Endothelial cell of hepatic sinusoid (primary cell): ENCODE measurements around the gene SLC27A1.
"Not testable (repeated sequence)": the region's sequence is repeated elsewhere in the genome, so short reads cannot be mapped to it uniquely, and the experiment has no call there.

Experiments used
- in situ Hi-C: cut with HindIII; loops from 2 replicates; pipeline ENCODE4 v1.10.0; 2017; ENCODE audit warnings: low sequenced_read_pairs

Gene SLC27A1

DNA sequence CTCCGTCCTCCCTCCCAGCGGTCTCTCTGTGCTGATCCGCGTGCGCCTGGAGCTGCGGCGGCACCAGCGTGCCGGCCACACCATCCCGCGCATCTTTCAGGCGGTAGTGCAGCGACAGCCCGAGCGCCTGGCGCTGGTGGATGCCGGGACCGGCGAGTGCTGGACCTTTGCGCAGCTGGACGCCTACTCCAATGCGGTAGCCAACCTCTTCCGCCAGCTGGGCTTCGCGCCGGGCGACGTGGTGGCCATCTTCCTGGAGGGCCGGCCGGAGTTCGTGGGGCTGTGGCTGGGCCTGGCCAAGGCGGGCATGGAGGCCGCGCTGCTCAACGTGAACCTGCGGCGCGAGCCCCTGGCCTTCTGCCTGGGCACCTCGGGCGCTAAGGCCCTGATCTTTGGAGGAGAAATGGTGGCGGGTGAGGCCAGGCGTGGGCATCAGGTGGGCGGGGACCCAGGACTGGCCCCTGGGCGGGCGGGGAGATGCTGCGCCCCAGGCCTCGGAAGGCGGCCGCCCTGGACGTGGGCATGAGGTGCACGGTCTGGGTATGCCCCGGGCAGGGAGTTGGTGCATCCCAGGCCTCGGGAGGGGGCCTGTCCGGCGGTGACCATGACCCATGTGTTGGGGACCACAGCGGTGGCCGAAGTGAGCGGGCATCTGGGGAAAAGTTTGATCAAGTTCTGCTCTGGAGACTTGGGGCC is 16.4 kb downstream of the SLC27A1 start:
- in situ Hi-C loops: no loop called here

DNA sequence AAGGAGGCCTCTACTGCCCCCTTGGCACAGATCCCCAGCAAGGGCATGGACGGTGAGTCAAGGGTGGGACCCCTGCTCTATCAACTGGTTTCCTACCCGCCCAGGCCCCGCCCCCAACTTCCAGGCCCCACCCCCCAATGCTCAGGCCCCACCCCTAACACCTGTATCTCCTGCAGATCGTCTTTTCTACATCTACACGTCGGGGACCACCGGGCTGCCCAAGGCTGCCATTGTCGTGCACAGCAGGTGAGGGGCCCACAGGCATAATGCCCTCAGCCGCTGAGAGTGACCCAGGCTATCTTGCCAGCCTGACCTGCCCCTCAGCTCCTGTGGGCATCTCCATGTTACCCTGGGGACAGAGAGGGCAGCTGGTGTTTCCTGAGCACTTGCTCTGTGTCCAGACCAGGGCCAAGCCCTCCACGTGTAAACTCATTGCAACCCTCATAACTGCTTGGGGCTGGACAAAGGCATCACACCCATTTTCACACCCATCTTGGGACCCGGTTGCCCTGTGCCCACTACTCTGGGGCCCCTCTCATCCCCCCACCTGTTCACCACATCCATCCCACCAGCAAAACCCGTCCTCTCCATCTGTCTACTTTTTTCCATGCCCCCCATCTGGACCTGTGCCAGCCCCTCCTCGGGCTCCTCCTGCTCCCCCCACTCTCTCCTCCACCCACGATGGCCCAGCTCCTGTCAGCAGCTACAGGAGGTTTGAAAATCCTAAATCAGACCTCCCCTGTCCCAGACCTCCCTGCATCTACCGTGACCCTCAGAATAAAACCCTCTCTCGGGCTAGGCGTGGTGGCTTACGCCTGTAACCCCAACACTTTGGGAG is 17.2 kb downstream of the SLC27A1 start:
- in situ Hi-C loops: no loop called here

DNA sequence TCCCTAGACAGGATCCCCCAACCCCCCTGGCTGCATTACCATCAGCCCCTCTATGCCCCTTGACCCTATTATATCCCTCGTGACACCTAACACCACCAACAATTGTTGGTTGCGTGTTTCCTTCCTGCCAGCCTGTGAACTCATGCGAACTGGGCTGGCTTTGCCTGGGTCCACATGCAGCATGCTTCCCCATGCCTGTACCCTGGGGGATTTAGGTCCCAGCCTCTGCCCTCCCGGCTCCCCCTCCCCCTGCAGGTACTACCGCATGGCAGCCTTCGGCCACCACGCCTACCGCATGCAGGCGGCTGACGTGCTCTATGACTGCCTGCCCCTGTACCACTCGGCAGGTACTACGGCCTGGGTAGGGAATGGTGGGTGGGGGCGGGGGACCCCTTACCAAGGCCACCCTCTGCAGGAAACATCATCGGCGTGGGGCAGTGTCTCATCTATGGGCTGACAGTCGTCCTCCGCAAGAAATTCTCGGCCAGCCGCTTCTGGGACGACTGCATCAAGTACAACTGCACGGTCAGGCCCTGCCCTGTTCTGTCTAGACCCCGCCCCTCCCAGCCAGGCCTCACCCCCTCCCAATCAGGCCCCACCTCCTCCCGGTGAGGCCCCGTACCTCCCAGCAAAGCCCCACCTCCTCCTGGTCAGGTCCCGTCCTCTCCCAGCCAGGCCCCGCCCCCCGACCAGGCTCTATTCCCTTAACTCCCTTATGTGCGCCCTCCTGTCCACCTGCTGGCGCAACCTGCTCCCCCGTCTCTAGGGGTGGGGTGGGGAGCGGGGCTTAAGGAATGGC is 18.5 kb downstream of the SLC27A1 start:
- in situ Hi-C loops: no loop called here

DNA sequence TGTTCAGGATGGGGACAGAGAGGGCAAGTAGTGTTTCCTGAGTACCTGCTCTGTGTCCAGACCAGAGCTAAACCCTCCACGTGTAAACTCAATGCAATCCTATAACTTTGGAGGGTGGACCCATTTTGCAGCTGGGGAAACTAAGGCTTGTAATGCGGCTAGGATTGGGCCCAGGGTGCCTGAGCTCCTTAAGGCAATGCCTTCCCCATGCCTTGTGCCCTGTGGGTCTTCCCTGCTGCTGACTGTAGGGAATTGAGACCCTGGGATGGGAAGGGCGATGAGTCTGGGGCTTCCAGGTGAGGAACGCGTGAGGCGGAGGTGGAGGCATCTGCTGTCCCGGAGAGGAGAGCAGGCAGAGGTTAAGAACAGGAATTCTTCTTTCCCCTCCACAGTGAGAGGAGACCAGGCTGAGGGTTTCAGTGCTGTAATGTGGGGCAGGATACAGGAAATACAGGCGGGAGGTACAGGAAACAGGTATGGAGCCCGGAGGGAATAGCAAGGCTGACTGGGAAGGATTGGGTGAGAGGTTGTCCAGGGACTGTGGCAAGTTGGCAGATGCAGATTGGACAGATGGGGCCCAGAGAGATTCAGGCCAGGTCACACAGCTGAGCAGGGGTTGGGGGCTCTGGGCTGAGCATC is 19.2 kb downstream of the SLC27A1 start:
- in situ Hi-C loops: no loop called here

DNA sequence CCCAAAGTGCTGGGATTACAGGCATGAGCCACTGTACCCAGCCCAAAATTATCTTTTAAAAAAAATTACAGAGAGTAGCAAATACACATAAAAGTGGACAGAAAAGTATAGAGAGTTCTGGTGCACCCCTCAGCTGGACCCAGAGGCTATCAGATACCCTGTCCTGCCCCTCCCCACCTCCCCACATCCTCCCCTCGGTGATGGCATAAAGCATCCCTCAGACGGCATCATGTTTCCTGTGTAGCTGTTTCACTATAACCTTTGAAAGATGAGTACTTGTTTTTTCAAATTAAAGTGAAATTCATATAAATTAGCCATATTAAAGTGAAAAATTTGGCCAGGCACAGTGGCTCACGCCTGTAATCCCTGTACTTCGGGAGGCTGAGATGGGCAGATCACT is 20.1 kb downstream of the SLC27A1 start:
- in situ Hi-C loops: no loop called here

DNA sequence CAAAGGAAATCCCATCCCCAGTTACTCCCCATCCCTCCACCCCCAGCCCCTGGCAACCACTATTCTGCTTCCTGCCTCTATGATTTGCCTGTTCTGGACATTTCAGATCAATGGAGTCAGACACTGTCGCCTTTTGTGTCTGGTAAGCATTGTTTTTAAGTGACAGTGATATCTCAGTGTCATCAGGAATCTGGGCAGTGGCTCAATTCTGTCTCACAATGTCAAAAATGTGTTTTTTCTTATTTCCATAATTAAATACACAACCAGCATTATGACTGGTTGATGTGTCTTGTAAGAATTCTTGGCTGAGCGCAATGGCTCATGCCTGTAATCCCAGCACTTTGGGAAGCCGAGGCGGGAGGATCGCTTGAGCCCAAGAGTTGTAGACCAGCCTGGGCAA is 21.0 kb downstream of the SLC27A1 start:
- in situ Hi-C loops: no loop called here

DNA sequence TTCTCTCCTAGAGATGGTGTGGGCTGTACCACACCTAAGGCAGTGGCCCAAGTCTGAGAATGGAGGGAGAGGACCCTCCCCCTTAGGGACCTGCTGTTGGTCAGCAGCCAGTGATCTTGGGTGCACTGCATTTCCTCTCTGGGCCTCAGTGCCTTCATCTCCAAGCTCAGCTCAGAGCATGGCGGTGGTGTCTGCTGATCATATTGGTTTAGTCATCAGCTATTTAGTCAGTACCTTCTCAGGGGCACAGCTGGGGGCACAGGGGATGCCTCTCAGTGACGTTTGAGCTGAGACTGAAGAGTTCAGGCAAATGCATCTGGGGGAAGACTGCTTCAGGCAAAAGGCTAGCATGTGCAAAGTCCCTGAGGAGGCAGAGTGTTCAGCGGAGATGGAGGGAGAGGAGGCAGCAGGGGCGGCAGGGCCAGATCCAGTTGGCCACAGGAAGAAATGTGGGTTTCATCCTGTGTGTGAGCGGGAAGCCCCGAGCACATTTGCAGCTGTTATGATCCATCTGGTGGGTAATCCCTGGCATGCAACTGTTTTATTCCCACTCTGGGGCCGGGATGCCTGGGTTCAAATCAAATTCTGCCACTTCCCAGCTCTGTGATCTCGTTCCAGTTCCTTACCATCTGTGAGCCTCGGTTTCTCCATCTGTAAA is 25.4 kb downstream of the SLC27A1 start:
- in situ Hi-C loops: no loop called here

DNA sequence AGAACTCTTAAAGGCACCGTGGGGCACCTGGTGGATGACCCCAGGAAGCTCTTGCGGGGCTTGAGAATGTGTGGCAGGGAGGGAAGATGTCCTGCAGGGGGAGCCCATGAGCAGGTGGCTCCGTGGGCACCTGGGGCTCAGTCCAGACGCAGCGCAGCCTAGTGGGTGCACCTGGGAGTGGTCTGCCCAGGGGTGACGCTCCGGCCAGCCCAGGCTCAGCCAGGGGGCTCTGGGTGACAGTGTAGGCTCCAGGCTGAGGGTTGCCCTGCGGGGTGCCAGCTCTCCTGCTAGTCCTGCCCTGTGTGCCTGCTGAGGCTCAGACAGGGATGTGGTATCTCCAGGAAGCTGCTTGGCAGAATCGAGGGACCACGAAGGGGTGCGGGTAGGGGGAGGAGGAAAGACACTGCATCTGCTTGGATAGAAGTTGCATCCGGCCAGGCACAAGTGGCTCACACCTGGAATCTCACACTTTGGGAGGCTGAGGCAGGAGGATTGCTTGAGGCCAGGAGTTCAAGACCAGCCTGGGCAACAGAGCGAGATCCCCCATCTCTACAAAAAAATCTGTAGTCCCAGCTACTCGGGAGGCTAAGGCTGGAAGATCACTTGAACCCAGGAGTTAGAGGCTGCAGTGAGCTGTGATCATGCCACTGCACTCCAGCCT is 26.1 kb downstream of the SLC27A1 start:
- in situ Hi-C loops: no loop called here

DNA sequence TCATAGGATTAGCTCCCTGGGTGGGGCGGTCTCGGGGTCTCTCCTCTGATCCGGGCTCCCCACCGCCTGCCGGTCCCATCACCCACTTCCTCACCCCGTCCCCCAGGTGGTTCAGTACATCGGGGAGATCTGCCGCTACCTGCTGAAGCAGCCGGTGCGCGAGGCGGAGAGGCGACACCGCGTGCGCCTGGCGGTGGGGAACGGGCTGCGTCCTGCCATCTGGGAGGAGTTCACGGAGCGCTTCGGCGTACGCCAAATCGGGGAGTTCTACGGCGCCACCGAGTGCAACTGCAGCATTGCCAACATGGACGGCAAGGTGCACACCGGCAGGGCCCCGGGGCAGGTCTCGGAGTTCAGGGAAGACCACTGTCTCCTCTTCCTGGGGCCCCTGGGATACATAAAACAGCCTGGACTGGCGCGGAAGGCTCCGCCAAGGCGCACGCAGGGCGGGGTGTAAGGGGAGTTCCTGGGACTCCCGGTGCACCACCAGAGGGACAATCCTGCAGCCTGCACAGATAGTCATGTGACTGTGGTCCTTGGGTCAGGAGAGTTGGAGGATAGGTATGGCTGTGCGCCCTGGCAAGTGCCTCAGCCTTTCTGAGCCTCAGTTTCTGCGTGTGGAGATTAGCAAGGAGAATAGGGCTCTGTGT is 26.9 kb downstream of the SLC27A1 start:
- in situ Hi-C loops: no loop called here

DNA sequence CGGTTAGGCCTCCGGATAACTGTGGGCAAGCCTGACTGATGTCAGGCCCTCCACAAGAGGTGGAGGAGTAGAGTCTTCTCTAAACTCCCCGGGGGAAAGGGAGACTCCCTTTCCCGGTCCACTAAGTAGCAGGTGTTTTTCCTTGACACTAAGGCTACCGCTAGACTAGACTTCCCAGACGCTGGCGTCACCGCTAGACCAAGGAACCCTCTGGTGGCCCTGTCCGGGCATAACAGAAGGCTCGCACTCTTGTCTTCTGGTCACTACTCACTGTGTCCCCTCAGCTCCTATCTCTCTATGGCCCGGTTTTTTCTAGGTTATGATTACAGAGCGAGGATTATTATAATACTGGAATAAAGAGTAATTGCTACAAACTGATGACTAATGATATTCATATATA is 28.7 kb downstream of the SLC27A1 start:
- in situ Hi-C loops: not testable (repeated sequence)

DNA sequence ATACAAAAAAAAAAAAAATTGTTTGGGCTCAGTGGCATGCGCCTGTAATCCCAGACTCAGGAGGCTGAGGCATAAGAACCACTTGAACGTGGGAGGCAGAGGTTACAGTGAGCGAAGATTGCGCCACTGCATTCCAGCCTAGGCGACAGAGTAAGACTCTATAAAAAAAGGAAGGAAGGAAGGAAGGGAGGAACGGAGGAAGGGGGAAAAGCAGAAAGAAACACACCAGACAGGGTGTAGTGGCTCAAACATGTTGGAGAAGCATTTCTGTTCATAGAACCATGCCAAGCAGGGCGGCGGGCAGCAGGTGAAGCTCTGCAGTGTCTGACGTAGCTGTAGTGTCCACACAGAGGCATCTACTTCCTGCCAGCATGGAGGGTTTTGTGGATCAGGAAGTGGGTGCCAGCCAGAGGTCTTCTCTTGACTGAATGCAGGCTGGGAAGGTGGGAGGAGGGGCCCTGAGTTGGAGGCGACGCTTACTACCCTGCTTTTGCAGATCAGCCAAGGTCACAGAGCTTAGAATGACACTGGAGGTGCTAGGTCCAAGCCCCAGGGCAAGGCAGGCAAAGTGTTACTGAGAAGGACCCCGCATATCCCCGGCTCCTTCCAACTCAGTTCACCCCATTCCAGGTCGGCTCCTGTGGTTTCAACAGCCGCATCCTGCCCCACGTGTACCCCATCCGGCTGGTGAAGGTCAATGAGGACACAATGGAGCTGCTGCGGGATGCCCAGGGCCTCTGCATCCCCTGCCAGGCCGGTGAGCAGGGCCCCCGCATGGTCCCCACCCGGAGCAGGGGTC is 29.5 kb downstream of the SLC27A1 start:
- in situ Hi-C loops: no loop called here

DNA sequence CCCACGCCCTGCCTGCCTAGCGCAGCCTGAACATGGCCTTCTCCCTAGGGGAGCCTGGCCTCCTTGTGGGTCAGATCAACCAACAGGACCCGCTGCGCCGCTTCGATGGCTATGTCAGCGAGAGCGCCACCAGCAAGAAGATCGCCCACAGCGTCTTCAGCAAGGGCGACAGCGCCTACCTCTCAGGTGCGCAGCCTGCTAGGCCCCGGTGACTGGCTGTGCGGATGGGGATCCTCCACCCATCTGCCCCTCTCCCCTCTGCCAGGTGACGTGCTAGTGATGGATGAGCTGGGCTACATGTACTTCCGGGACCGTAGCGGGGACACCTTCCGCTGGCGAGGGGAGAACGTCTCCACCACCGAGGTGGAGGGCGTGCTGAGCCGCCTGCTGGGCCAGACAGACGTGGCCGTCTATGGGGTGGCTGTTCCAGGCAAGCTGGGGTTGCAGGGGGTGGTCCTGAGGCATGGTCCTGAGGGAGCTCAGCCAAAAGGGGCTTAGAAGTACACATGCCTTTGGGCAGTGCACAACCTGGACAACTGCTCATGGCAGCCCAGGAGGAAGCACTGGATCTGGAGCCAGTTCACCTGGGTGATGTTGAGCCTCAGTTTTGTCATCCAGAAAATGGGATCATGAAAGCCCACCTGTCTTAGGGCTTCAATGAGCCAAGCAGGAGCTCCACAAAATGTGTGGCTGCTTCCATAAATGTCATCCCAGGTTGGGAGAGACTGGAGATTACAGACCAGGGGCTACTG is 30.3 kb downstream of the SLC27A1 start:
- in situ Hi-C loops: no loop called here

DNA sequence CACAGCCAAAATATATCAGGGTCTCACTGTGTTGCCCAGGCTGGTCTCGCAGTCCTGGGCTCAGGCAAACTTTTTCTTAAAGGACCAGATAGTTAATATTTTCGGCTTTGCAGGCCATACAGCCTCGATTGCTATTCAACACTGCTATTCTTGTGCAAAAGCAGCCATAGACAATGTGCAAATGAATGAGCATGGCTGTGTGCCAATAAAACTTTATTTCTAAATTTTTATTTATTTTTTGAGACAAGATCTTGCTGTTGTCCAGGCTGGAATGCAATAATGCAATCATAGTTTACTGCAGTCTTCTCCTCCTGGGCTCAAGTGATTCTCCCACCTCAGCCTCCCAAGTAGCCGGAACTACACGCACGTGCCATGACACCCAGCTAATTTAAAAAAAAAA is 32.9 kb downstream of the SLC27A1 start:
- in situ Hi-C loops: no loop called here

DNA sequence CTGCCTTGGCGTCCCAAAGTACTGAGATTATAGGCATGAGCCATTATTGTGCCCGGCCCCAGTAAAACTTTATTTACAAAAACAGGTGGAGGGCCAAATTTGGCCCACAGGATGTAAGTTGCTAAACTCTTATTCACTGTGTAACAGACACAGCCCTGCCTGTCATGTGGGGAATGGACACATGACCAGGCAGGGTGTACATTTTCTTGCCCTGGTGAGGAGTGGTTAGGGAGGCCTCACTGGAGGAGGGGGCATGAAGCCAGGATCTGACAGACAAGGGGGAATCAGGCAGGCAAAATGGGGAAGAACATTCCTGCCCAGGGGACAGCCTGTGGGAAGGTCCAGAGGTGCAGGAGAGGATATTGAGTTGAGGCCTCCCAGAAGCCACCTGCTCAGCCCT is 33.7 kb downstream of the SLC27A1 start:
- in situ Hi-C loops: no loop called here

DNA sequence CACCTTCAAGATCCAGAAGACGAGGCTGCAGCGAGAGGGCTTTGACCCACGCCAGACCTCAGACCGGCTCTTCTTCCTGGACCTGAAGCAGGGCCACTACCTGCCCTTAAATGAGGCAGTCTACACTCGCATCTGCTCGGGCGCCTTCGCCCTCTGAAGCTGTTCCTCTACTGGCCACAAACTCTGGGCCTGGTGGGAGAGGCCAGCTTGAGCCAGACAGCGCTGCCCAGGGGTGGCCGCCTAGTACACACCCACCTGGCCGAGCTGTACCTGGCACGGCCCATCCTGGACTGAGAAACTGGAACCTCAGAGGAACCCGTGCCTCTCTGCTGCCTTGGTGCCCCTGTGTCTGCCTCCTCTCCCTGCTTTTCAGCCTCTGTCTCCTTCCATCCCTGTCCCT is 34.1 kb downstream of the SLC27A1 start:
- in situ Hi-C loops: no loop called here

DNA sequence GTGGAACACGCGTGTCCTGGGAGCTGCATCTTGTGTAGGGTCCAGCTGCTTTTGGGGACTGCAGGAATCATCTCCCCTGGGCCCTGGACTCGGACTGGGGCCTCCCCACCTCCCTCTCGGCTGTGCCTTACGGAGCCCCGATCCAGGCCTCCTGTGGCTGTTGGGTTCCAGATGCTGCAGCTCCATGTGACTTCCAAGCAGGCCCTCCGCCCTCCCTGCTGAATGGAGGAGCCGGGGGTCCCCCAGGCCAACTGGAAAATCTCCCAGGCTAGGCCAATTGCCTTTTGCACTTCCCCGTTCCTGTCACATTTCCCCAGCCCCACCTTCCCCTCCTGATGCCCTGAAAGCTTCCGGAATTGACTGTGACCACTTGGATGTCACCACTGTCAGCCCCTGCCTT is 34.9 kb downstream of the SLC27A1 start:
- in situ Hi-C loops: no loop called here

DNA sequence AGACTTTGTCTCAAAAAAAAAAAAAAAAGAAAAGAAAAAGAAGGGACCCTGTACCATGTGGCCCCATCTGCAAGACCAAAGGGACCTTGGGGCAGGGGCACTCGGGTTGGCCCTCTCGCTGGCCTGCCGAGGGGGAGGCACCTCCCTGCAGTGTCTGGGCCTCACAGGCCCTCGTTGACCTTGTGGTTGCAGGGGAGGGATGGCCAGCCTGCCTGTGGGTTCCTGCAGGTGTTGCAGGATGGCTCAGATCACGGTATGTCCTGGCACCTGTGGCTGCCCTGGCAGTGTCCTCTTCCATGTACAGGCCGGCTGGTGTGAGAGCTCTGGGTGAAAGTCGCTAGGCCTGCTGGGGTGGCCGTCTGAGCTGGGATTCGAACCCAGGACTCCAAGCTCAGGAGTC is 36.4 kb downstream of the SLC27A1 start:
- in situ Hi-C loops: no loop called here

DNA sequence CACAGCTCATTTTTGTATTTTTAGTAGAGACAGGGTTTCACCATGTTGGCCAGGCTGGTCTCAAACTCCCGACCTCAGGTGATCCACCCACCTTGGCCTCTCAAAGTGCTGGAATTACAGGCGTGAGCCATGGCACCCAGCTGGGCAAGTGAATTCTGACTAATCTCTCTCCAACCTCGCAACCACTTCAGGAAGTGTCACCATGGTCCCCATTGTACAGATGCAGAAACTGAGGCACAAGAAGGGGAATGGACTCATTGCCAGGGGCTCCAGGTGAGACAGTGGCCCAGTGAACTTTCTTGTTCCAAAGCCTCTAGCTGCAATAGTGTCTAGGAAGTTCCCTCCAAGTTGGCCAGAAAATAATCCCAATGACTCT is 38.2 kb downstream of the SLC27A1 start:
- in situ Hi-C loops: not testable (repeated sequence)
